ENCODE measurements around the gene TRMT61A. TPM values are rescaled to one million over a fixed set of nuclear protein-coding genes. Genes with fewer than 3 reads are reported as not detected.

TRMT61A gene
- polyA plus RNA-seq, 1 of the 3 experiments (the other 2 are of a cell fraction): 15.8 TPM

DNA sequence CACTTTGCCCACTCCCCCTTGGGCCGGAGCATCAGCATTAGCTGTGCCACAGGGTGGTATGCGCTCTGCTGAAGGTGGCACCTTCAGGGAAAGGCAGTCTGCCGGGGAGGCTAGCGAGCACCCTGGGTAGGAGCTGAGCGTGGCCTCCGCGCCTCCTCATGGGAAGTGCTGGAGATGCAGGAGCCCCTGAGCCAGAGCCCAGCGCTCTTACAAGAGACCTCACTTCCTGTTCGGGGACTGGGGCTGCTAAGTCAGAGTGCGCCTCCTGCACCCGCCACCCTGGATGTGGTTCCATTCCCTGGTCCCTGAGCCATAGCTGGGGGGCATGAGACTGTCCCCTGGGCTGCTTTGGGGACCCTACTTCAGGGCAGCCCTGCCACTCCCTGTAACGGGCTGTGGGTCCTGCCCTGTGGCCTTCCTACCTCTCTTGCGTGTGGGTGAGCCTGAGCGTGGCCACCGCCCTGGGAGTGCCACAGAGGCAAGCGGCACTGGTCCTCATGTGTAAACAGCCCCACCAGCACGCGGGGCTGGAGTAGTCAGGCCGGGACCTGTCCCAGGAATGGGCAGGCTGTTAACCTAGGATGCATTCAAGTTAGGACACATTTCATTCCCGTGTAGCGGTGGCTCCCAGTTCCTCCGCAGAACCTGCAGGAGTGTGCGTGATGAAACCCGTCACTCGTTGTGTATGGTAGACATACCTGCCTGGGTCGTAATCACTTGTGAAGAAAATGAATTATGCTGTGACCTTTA lies 53.1 kb downstream of the TRMT61A start:
- no peaks in the 10 kb centered on the region; the same call in 1 of the 2 replicates for H4K20me1 ChIP-seq (ENCODE audit: insufficient read depth)
- no peak overlapping the region for H3K4me2 ChIP-seq
- POLR2A ChIA-PET: no interaction called here
- no peak overlapping the region for H3K27ac ChIP-seq (ENCODE audit: low read depth in 2 of 2, low read length in 1 of 2)
- no peak for DNase-seq
- H3K9me2 ChIP-seq: no peaks in the 10 kb centered on the region
- H3K36me3 ChIP-seq (replicated peaks in 1 of 2; ENCODE audit: control insufficient read depth in 1 of 2, insufficient read depth in 2 of 2, low read length in 1 of 2): peaks cover 11 to 30% of the 10 kb centered on the region in 2 experiments
- no peak overlapping the region for H2AFZ ChIP-seq (ENCODE audit: low read depth)
- TF ChIP-seq ELF1 (IDR thresholded peaks at IDR 0.05): no peak
- TF ChIP-seq, protein P1, sequence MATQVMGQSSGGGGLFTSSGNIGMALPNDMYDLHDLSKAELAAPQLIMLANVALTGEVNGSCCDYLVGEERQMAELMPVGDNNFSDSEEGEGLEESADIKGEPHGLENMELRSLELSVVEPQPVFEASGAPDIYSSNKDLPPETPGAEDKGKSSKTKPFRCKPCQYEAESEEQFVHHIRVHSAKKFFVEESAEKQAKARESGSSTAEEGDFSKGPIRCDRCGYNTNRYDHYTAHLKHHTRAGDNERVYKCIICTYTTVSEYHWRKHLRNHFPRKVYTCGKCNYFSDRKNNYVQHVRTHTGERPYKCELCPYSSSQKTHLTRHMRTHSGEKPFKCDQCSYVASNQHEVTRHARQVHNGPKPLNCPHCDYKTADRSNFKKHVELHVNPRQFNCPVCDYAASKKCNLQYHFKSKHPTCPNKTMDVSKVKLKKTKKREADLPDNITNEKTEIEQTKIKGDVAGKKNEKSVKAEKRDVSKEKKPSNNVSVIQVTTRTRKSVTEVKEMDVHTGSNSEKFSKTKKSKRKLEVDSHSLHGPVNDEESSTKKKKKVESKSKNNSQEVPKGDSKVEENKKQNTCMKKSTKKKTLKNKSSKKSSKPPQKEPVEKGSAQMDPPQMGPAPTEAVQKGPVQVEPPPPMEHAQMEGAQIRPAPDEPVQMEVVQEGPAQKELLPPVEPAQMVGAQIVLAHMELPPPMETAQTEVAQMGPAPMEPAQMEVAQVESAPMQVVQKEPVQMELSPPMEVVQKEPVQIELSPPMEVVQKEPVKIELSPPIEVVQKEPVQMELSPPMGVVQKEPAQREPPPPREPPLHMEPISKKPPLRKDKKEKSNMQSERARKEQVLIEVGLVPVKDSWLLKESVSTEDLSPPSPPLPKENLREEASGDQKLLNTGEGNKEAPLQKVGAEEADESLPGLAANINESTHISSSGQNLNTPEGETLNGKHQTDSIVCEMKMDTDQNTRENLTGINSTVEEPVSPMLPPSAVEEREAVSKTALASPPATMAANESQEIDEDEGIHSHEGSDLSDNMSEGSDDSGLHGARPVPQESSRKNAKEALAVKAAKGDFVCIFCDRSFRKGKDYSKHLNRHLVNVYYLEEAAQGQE (IDR thresholded peaks at IDR 0.05; ENCODE audit: low read depth, low read length): no peak
- TF ChIP-seq TCF12 (IDR thresholded peaks at IDR 0.05): no peak
- no peak for TF ChIP-seq GATA2 (CRISPR knock-in tag; IDR thresholded peaks at IDR 0.05)
- TF ChIP-seq SMC3 (IDR thresholded peaks at IDR 0.05; ENCODE audit: low read depth, low read length): no peak
- TF ChIP-seq EZH2phosphoT487 (IDR thresholded peaks at IDR 0.05; ENCODE audit: borderline replicate concordance, low read depth): no peak
- TF ChIP-seq, protein P2, sequence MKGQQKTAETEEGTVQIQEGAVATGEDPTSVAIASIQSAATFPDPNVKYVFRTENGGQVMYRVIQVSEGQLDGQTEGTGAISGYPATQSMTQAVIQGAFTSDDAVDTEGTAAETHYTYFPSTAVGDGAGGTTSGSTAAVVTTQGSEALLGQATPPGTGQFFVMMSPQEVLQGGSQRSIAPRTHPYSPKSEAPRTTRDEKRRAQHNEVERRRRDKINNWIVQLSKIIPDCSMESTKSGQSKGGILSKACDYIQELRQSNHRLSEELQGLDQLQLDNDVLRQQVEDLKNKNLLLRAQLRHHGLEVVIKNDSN (IDR thresholded peaks at IDR 0.05; ENCODE audit: borderline replicate concordance, low read depth): no peak
- H3K4me3 ChIP-seq (ENCODE audit: low read depth in 2 of 2, low read length in 1 of 2): no peak overlapping the region
- H3K79me2 ChIP-seq (ENCODE audit: insufficient read depth): peaks cover 58% of the 10 kb centered on the region
- no peaks in the 10 kb centered on the region for H3K27me3 ChIP-seq (ENCODE audit: insufficient read depth)
- H3K9me3 ChIP-seq: no peaks in the 10 kb centered on the region
- CTCF ChIA-PET: no interaction called here
- H3K9ac ChIP-seq: no peak overlapping the region
- H3K4me1 ChIP-seq (ENCODE audit: control insufficient read depth in 1 of 2, insufficient read depth in 2 of 2, low read depth in 1 of 2, low read length in 1 of 2): peaks cover 1 to 2% of the 10 kb centered on the region in 2 experiments; a peak in 2 of 4 replicates
- WGBS (ENCODE audit: low lambda C conversion rate): 95% methylated on average over 15 of the region's 26 CpGs
- peaks cover 11% of the 10 kb centered on the region for H3F3A ChIP-seq (replicated peaks; ENCODE audit: insufficient read depth)

- Histone ChIP-seq H3K4me2 (no peak overlapping the region), H3K9ac (no peak overlapping the region), H3K79me2 (ENCODE audit: insufficient read depth) (peaks cover 42% of the 10 kb centered on the region), H3K4me3 (ENCODE audit: low read depth in 2 of 2, low read length in 1 of 2) (no peak overlapping the region), H3F3A (replicated peaks; ENCODE audit: insufficient read depth) (peaks cover 5% of the 10 kb centered on the region), H3K36me3 (replicated peaks in 1 of 2; ENCODE audit: control insufficient read depth in 1 of 2, insufficient read depth in 2 of 2, low read length in 1 of 2) (peaks cover 4 to 25% of the 10 kb centered on the region in 2 experiments), H4K20me1 (ENCODE audit: insufficient read depth) (no peaks in the 10 kb centered on the region), H3K27me3 (ENCODE audit: insufficient read depth) (no peaks in the 10 kb centered on the region), H3K4me1 (ENCODE audit: control insufficient read depth in 1 of 2, insufficient read depth in 2 of 2, low read depth in 1 of 2, low read length in 1 of 2) (no peaks in the 10 kb centered on the region), H3K9me3 (no peaks in the 10 kb centered on the region), H2AFZ (ENCODE audit: low read depth) (no peak overlapping the region), H3K9me2 (no peaks in the 10 kb centered on the region), H3K27ac (ENCODE audit: low read depth in 2 of 2, low read length in 1 of 2) (no peak overlapping the region)
- DNase-seq: no peak
- POLR2A ChIA-PET: no interaction called here
- CTCF ChIA-PET: interaction anchor here (1.0 kb wide), 1 partner anchor 224 kb away, joined by 3 read pairs; no protein-coding TSS in a partner anchor
- no peak for TF ChIP-seq MEF2A (IDR thresholded peaks at IDR 0.05; ENCODE audit: borderline replicate concordance, low read depth)
- TF ChIP-seq JUND (IDR thresholded peaks at IDR 0.05): no peak
- TF ChIP-seq YY1 (IDR thresholded peaks at IDR 0.05; ENCODE audit: low read depth): no peak
- TF ChIP-seq GABPA (IDR thresholded peaks at IDR 0.05; ENCODE audit: low read depth): no peak
- TF ChIP-seq GATA2 (CRISPR knock-in tag; IDR thresholded peaks at IDR 0.05): no peak
- no peak for TF ChIP-seq FOXM1 (IDR thresholded peaks at IDR 0.05; ENCODE audit: low read depth)
- 94% methylated on average over 11 of the region's 11 CpGs for WGBS (ENCODE audit: low lambda C conversion rate)
Measured at GRCh38 chr14:103584326-103584915, 55.4 kb downstream of the TRMT61A start.

Small RNA genes lying within 50 kb of the gene (small RNA-seq; reads per million reads assigned to genes)
- gene RNU4-68P (0 reads per million in 7 experiments), gene RNU7-160P (0 reads per million in 7 experiments)

Other genes starting within 250 kb of the TRMT61A start
- 120 and 127 TPM in 2 replicates for gene EIF5, start 195.0 kb upstream of the TRMT61A start, polyA plus RNA-seq (2012; rRNA removed)
- gene MARK3, start 143.8 kb upstream of the TRMT61A start, polyA plus RNA-seq (2012; rRNA removed): 73.4 and 94.5 TPM in 2 replicates
- gene CKB, start 6.4 kb upstream of the TRMT61A start, polyA plus RNA-seq (2012; rRNA removed): 47.6 and 53.0 TPM in 2 replicates
- 5.2 and 5.9 TPM in 2 replicates for gene BAG5, start 33.5 kb downstream of the TRMT61A start, polyA plus RNA-seq (2012; rRNA removed)
- 25.2 and 25.4 TPM in 2 replicates for gene COA8, start 33.8 kb downstream of the TRMT61A start, polyA plus RNA-seq (2012; rRNA removed)
- gene KLC1, start 100.0 kb downstream of the TRMT61A start, polyA plus RNA-seq (2012; rRNA removed): 211 and 308 TPM in 2 replicates
- gene XRCC3, start 186.3 kb downstream of the TRMT61A start, polyA plus RNA-seq (2012; rRNA removed): 10.7 and 11.7 TPM in 2 replicates
- gene ZFYVE21, start 186.6 kb downstream of the TRMT61A start, polyA plus RNA-seq (2012; rRNA removed): 82.1 and 85.3 TPM in 2 replicates

All from SK-N-SH (cell line).